Measurements from ENCODE around the gene ZW10.
"Not testable (repeated sequence)": the region's sequence is repeated elsewhere in the genome, so short reads cannot be mapped to it uniquely, and the experiment has no call there.

The ZW10 gene, protein sequence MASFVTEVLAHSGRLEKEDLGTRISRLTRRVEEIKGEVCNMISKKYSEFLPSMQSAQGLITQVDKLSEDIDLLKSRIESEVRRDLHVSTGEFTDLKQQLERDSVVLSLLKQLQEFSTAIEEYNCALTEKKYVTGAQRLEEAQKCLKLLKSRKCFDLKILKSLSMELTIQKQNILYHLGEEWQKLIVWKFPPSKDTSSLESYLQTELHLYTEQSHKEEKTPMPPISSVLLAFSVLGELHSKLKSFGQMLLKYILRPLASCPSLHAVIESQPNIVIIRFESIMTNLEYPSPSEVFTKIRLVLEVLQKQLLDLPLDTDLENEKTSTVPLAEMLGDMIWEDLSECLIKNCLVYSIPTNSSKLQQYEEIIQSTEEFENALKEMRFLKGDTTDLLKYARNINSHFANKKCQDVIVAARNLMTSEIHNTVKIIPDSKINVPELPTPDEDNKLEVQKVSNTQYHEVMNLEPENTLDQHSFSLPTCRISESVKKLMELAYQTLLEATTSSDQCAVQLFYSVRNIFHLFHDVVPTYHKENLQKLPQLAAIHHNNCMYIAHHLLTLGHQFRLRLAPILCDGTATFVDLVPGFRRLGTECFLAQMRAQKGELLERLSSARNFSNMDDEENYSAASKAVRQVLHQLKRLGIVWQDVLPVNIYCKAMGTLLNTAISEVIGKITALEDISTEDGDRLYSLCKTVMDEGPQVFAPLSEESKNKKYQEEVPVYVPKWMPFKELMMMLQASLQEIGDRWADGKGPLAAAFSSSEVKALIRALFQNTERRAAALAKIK

DNA sequence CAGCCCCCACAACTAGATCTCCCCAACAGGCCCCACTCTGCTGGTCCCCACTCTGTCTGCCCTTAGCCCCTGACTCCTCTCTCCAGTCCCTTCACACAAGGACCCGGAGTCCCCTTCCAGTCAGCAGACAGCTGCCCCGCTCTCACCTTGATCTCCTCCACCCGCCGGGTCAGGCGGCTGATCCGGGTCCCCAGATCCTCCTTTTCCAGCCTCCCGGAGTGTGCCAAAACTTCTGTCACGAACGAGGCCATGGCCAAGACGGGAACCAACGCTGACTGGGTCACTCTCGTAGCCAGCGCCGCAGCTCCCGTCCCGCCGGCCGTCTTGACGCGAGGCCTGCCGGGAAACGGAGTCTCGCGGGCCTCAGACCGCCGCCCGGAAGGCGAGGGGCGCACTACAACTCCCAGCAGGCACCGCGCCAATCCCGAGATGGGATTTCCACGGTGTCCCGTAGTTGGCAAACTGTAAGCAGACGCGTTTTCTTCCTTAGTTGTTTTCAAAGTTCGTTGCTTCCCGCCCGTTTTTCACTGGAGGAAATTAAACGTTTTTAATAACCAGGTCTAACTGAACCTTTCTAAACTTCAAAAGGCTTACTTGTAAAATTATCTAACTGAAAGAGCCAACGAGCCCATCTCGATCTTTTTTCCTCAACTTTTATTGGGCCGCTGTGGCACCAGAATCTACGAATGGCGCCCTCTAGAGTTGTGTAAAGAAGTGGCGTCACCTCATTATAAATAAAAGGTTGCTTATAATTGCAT lies at the start of gene ZW10:
ZW10 (minus strand) TSS at position 277 of the 758 bp plus-strand sequence; CDS start at position 251, 26 bp downstream.
- DNase-seq (ENCODE audit: low spot score) = peak; percentile 97

DNA sequence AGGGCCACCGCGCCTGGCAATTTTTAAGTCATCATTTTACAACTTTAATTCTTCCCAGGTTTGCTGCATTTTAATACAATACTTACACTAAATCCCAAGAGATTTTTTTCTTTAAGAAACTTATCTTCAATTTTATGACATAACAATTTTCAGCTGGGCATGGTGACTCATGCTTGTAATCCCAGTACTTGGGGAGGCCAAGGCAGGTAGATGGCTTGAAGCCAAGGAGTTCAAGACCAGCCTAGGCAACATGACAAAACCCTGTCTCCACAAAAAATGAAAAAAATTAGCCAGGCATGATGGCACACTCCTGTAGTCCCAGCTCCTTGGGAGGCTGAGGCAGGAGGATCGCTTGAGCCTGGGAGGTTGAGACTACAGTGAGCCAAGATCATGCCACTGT lies 44.9 kb upstream of the ZW10 start:
- peak; percentile 3 for DNase-seq (ENCODE audit: low spot score)

GRCh38 chr11:113817626-113818025 lies 44.1 kb upstream of the ZW10 start:
- no peak for DNase-seq (ENCODE audit: low spot score)

DNA sequence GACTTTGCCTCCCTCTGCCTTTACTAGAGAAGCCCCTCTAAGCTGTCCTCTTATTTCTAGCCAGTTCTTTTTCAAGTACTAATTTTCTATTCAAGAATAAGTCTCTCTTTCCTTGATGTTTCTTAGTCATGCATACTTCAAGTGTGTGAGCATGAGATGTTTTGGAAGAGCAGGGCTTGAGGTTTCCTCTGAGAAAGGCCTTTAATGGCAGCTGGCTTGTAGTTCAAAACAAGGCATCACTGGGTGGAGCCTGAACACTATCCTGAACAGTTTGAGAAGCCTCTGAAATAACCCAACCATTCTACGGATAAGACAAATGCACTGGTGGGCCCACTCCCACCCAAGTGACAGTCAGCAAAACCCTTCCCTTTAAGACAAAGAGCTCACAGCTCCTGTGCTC lies 43.7 kb upstream of the ZW10 start:
- DNase-seq (ENCODE audit: low spot score) = no peak

GRCh38 chr11:113814181-113814580 lies 40.7 kb upstream of the ZW10 start:
- DNase-seq (ENCODE audit: low spot score) = no peak

- DNase-seq (ENCODE audit: low spot score) = no peak
These were observed 35.4 kb upstream of the ZW10 start for GRCh38 chr11:113808931-113809330.

DNA sequence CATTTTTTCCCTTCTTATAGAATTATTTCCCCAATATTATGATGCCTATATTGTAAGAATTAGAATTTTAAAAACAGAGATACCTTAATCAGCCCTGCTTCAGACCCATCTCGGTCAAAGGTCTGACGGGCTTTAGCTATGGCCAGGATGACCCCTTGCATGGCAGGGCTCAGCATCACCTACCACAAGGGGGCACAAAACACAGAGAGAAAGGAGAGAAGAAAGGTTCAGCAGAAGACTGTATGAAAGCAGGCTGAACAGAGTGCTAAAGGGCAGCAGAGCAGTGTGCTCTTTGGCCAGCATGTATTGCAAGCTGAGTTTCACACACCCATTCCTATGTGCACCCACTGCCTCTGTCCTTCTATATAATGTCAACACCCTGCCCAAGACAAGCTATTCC lies 32.9 kb upstream of the ZW10 start:
- DNase-seq (ENCODE audit: low spot score) = peak; percentile 16

DNA sequence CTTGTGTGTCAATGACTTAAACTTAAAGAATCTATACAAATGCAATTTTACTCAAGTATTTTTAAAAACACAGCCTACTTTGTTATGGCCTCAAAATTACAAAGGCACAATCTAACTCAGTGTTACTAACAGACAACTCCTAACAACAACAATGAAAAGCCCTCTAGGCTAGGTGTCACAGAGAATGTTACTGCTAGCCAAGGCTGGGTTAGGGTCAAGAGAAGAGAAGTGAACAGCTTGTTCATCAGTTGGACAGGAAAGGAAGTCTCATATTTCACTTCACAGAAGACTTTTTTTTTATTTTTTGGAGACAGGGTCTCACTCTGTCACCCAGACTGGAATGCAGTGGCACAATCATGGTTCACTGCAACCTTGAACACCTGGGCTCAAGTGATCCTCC lies 32.1 kb upstream of the ZW10 start:
- DNase-seq (ENCODE audit: low spot score) = no peak

DNA sequence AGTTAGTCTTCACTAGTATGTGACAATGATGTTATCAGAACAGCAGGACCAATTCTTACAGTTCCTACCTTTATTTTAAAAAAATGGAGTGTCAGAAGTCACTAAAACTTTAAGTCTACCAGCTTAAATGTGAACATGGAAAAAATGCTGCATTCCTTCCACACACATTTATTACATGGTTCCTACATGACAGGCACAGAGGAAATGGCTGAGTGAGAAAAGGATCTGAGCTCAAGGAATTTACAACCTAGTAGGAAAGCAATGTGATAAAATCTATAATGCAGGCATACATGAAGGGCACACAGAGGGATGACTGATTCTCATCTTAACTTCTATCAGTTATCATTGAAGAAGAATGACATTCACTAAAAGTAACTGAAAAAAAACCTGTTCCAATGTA lies 29.1 kb upstream of the ZW10 start:
- DNase-seq (ENCODE audit: low spot score) = no peak

DNA sequence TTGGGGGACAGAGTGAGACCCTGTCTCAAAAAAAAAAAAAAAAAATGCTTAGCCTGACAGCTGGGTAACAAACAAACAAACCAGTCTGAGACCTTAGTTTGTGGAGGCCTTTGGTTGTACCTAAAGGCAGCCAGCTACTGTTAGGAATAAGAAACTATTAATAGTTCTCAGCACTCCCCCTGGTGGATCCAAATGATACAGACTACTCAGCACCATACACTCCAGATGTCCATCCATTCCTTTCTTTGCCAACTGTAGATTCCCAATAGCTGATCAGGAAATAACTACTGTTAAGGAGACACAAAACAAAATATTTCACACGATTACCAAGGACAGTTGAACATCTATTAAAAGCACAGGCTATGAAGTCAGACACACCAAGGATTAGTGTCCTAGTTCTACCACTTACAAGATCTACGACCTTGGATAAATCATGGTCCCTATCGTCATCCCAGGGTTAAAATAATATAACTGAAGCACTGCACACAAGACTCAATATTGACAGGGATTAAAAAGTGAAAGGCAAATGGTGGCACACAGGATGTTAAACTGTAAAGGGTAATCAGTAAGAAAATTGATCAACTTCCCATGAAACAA lies 23.3 kb upstream of the ZW10 start:
- peak; percentile 51 for DNase-seq (ENCODE audit: low spot score)

DNA sequence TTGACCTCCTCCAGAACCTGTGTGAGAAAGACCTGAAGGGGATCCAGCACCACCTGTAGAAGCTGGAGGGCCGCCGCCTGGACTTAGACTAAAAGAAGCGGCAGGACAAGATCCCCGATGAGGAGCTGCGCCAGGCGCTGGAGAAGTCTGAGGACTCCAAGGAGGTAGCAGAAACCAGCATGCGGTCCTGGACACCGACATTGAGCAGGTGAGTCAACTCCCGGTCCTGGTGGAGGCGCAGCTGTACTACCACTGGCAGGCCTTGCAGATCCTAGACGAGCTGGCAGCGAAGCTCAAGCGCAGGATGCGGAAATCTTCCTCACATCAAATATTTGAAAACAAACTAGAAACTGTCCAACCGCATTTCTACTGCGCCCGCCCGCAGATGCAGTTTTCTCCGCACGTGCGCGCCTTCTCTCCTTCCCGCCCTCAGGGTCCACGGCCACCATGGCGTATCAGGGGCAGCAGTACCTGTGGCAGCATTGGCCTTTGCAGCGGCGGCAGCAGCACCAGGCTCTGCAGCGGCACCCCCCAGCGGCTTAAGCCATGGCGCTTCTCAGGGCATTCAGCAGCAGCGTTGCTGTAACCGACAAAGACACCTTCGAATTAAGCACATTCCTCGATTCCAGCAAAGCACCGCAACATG lies 16.3 kb upstream of the ZW10 start:
- DNase-seq (ENCODE audit: low spot score) = no peak

- DNase-seq (ENCODE audit: low spot score) = not testable (repeated sequence)
These were observed 15.5 kb upstream of the ZW10 start for GRCh38 chr11:113789016-113789415.

GRCh38 chr11:113782134-113782533 lies 8.6 kb upstream of the ZW10 start:
- no peak for DNase-seq (ENCODE audit: low spot score)

- DNase-seq (ENCODE audit: low spot score) = no peak
These were observed 8.2 kb upstream of the ZW10 start for GRCh38 chr11:113781682-113782081.

- DNase-seq (ENCODE audit: low spot score) = no peak
These were observed 6.0 kb upstream of the ZW10 start, which contains the start of gene CLDN25 for GRCh38 chr11:113779496-113779895. Gene CLDN25, plus strand, starts transcription at chr11:113779796. Its CDS starts 0 bp downstream, at chr11:113779796.

GRCh38 chr11:113778111-113778910 lies 4.8 kb upstream of the ZW10 start:
- DNase-seq (ENCODE audit: low spot score) = peak; percentile 88

- DNase-seq (ENCODE audit: low spot score) = no peak
These were observed 647 bp upstream of the ZW10 start for GRCh38 chr11:113774174-113774503.

- DNase-seq (ENCODE audit: low spot score) = peak; percentile 37
These were observed 438 bp downstream of the ZW10 start for GRCh38 chr11:113773092-113773415.

GRCh38 chr11:113771964-113772363 lies 1.5 kb downstream of the ZW10 start:
- no peak for DNase-seq (ENCODE audit: low spot score)

DNA sequence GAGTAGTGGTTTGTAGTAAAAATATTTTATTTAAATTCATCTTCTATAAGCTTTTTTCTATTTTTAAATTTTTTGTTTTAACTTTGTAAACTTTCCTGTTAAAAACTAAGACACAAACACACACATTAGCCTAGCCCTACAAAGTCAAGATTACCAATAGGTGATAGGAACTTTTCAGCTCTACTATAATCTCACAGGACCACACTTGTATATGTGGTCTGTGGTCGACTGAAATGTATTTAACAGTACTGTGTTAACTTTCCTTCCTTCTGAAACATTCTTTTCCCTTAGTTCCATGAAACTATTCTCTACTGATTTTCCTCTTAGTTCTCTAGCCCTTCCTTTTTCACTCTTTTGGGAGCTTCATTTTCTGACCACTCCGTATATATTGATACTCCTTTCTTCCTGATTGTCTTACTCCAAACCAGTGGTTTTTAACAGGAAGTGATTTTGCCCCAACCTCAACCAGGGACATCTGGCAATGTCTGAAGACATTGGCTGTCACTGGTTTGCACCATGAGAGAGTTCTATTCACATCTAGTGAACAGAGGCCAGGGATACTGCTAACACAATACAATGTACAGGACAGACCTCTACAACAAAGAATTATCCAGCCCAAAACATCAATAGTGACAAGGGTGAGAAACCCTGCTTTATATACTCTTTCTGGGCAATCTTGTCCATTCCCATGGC lies 8.8 kb downstream of the ZW10 start:
- DNase-seq (ENCODE audit: low spot score) = no peak

All from kidney tubule cell (primary cell).